BE2C (cell line): ENCODE results near the gene EIF2S3.

Experiments used
- DNase-seq: peaks from one replicate; pipeline ENCODE4 v3.0.0-alpha.2; 2020
- H3K27me3 ChIP-seq: fragments of 250-450 bp; sonication (Bioruptor Pico); 2 replicates; pipeline ENCODE4 v1.5.1; 2020; ENCODE audit warnings: mild to moderate bottlenecking
- H3K36me3 ChIP-seq: fragments of 250-450 bp; sonication (Bioruptor Pico); 2 replicates; pipeline ENCODE4 v1.5.1; 2020; ENCODE audit warnings: mild to moderate bottlenecking
- H3K4me1 ChIP-seq: fragments of 250-450 bp; sonication (Bioruptor Pico); 2 replicates; pipeline ENCODE4 v1.5.1; 2020
- H3K4me3 ChIP-seq: 2 replicates; pipeline ENCODE4 v1.5.1; 2011; ENCODE audit warnings: low read depth, low read length
- H3K9me3 ChIP-seq: fragments of 250-450 bp; sonication (Bioruptor Pico); 2 replicates; pipeline ENCODE4 v1.5.1; 2020
- CTCF ChIP-seq: IDR thresholded peaks from 2 replicates; pipeline ENCODE4 v1.5.1; 2012; ENCODE audit warnings: mild to moderate bottlenecking, low read depth, low read length

Gene EIF2S3

GRCh38 chrX:24090300-24091200, 35.8 kb downstream of the EIF2S3 start:
- Histone ChIP-seq H3K9me3 (no peaks in the 10 kb centered on the region), H3K4me3 (no peak overlapping the region), H3K36me3 (no peaks in the 10 kb centered on the region), H3K4me1 (no peaks in the 10 kb centered on the region), H3K27me3 (no peaks in the 10 kb centered on the region)
- no peak for TF ChIP-seq CTCF
- DNase-seq, result no peak

- no peak overlapping the region for H3K4me3 ChIP-seq
- TF ChIP-seq CTCF, result no peak
- no peaks in the 10 kb centered on the region for H3K9me3 ChIP-seq
- H3K36me3 ChIP-seq, result no peaks in the 10 kb centered on the region
- no peak for DNase-seq
- H3K27me3 ChIP-seq, result no peaks in the 10 kb centered on the region
- H3K4me1 ChIP-seq, result no peaks in the 10 kb centered on the region
Observed at GRCh38 chrX:24093746-24094145, 39.0 kb downstream of the EIF2S3 start.

- Histone ChIP-seq H3K9me3 (no peaks in the 10 kb centered on the region), H3K36me3 (no peaks in the 10 kb centered on the region), H3K4me3 (no peak overlapping the region), H3K27me3 (no peaks in the 10 kb centered on the region), H3K4me1 (no peaks in the 10 kb centered on the region)
- no peak for DNase-seq
- TF ChIP-seq CTCF, result no peak
Observed at GRCh38 chrX:24097741-24098260, 43.0 kb downstream of the EIF2S3 start.

GRCh38 chrX:24098932-24099331, 44.2 kb downstream of the EIF2S3 start:
- no peaks in the 10 kb centered on the region for H3K27me3 ChIP-seq

GRCh38 chrX:24099394-24099793, 44.6 kb downstream of the EIF2S3 start:
- no peak for TF ChIP-seq CTCF
- Histone ChIP-seq H3K36me3 (no peaks in the 10 kb centered on the region), H3K4me3 (no peak overlapping the region), H3K4me1 (no peaks in the 10 kb centered on the region), H3K27me3 (no peaks in the 10 kb centered on the region), H3K9me3 (no peaks in the 10 kb centered on the region)
- no peak for DNase-seq

More at GRCh38 chrX:24098932-24099331, 44.2 kb downstream of the EIF2S3 start:
- no peak for TF ChIP-seq CTCF
- Histone ChIP-seq H3K36me3 (no peaks in the 10 kb centered on the region), H3K9me3 (no peaks in the 10 kb centered on the region), H3K4me1 (no peaks in the 10 kb centered on the region), H3K4me3 (no peak overlapping the region)
- no peak for DNase-seq

GRCh38 chrX:24100713-24101112, 46.0 kb downstream of the EIF2S3 start:
- no peak for TF ChIP-seq CTCF

More at GRCh38 chrX:24100713-24101112, 46.0 kb downstream of the EIF2S3 start:
- DNase-seq, result no peak
- Histone ChIP-seq H3K4me1 (no peaks in the 10 kb centered on the region), H3K9me3 (no peaks in the 10 kb centered on the region), H3K36me3 (no peaks in the 10 kb centered on the region), H3K27me3 (no peaks in the 10 kb centered on the region), H3K4me3 (no peak overlapping the region)
